Measurements from ENCODE around the gene SLC51A.
A peak's percentile ranks its signal among the peaks of the same experiment; 100 is the strongest.
"Not testable (repeated sequence)": the region's sequence is repeated elsewhere in the genome, so short reads cannot be mapped to it uniquely, and the experiment has no call there.

The SLC51A gene

GRCh38 chr3:196238612-196239560 lies 22.6 kb downstream of the SLC51A start:
- Mint-ChIP-seq H3K27me3 (no peaks in the 10 kb centered on the region), H3K4me3 (no peak overlapping the region), H3K4me1 (peaks cover 17% of the 10 kb centered on the region), H3K27ac (peak overlapping the region in 1 of 2 donors; percentile 30), H3K9me3 (no peaks in the 10 kb centered on the region)
- ATAC-seq (no peak), DNase-seq (no peak)

GRCh38 chr3:196240424-196240823 lies 24.1 kb downstream of the SLC51A start:
- ATAC-seq (no peak), DNase-seq (no peak)
- no peaks in the 10 kb centered on the region for H3K9me3 Mint-ChIP-seq
- H3K4me3 Mint-ChIP-seq = no peak overlapping the region
- H3K4me1 Mint-ChIP-seq = peaks cover 17% of the 10 kb centered on the region
- H3K27ac Mint-ChIP-seq = no peak overlapping the region
- H3K27me3 Mint-ChIP-seq = no peaks in the 10 kb centered on the region

- ATAC-seq (no peak), DNase-seq (no peak)
- Mint-ChIP-seq H3K4me3 (no peak overlapping the region), H3K9me3 (no peaks in the 10 kb centered on the region), H3K27ac (no peak overlapping the region), H3K27me3 (no peaks in the 10 kb centered on the region), H3K4me1 (peaks cover 9% of the 10 kb centered on the region)
Observed at GRCh38 chr3:196241704-196242103, 25.4 kb downstream of the SLC51A start.

- H3K4me3 Mint-ChIP-seq, ATAC-seq, DNase-seq, H3K27me3 Mint-ChIP-seq, H3K4me1 Mint-ChIP-seq, H3K9me3 Mint-ChIP-seq: not testable (repeated sequence)
- peak overlapping the region in 1 of 2 donors; percentile 63 for H3K27ac Mint-ChIP-seq
Observed at GRCh38 chr3:196244166-196244565, 27.8 kb downstream of the SLC51A start.

- DNase-seq = no peak
Observed at GRCh38 chr3:196246612-196247308, 30.4 kb downstream of the SLC51A start.

GRCh38 chr3:196251918-196252317 lies 35.6 kb downstream of the SLC51A start:
- no peaks in the 10 kb centered on the region for H3K9me3 Mint-ChIP-seq
- ATAC-seq = no peak
- no peak overlapping the region for H3K27ac Mint-ChIP-seq
- no peaks in the 10 kb centered on the region for H3K27me3 Mint-ChIP-seq
- H3K4me1 Mint-ChIP-seq = no peaks in the 10 kb centered on the region
- no peak overlapping the region for H3K4me3 Mint-ChIP-seq
- no peak for DNase-seq

More at GRCh38 chr3:196246612-196247308, 30.4 kb downstream of the SLC51A start:
- Mint-ChIP-seq H3K27me3 (no peaks in the 10 kb centered on the region), H3K4me3 (no peak overlapping the region), H3K27ac (no peak overlapping the region), H3K4me1 (no peaks in the 10 kb centered on the region), H3K9me3 (no peaks in the 10 kb centered on the region)
- no peak for ATAC-seq

- no peaks in the 10 kb centered on the region for H3K27me3 Mint-ChIP-seq
- no peaks in the 10 kb centered on the region for H3K9me3 Mint-ChIP-seq
- peak overlapping the region in 1 of 2 donors; percentile 1 for H3K27ac Mint-ChIP-seq
- no peak overlapping the region for H3K4me3 Mint-ChIP-seq
- DNase-seq = no peak
- H3K4me1 Mint-ChIP-seq = no peaks in the 10 kb centered on the region
- no peak for ATAC-seq
Observed at GRCh38 chr3:196254376-196255283, 38.3 kb downstream of the SLC51A start.

GRCh38 chr3:196255776-196256175 lies 39.4 kb downstream of the SLC51A start:
- no peak for ATAC-seq
- Mint-ChIP-seq H3K9me3 (no peaks in the 10 kb centered on the region), H3K4me3 (no peak overlapping the region), H3K27ac (no peak overlapping the region), H3K27me3 (no peaks in the 10 kb centered on the region), H3K4me1 (no peaks in the 10 kb centered on the region)
- no peak for DNase-seq

- Mint-ChIP-seq H3K4me3 (no peak overlapping the region), H3K27ac (no peak overlapping the region), H3K4me1 (peaks cover 7% of the 10 kb centered on the region), H3K27me3 (no peaks in the 10 kb centered on the region), H3K9me3 (no peaks in the 10 kb centered on the region)
- no peak for DNase-seq
- no peak for ATAC-seq
Observed at GRCh38 chr3:196260784-196261183, 44.5 kb downstream of the SLC51A start.

GRCh38 chr3:196263819-196264218 lies 47.5 kb downstream of the SLC51A start:
- DNase-seq = no peak
- peaks cover 7% of the 10 kb centered on the region for H3K4me1 Mint-ChIP-seq

GRCh38 chr3:196268284-196269163 lies 52.2 kb downstream of the SLC51A start:
- H3K9me3 Mint-ChIP-seq = no peaks in the 10 kb centered on the region
- H3K4me1 Mint-ChIP-seq = peaks cover 41% of the 10 kb centered on the region
- no peak for ATAC-seq

More at GRCh38 chr3:196263819-196264218, 47.5 kb downstream of the SLC51A start:
- Mint-ChIP-seq H3K27me3 (no peaks in the 10 kb centered on the region), H3K27ac (peak overlapping the region; percentile 35 to 59), H3K9me3 (no peaks in the 10 kb centered on the region), H3K4me3 (no peak overlapping the region)
- no peak for ATAC-seq

GRCh38 chr3:196270499-196270898 lies 54.2 kb downstream of the SLC51A start:
- no peak for ATAC-seq
- Mint-ChIP-seq H3K4me1 (peaks cover 54% of the 10 kb centered on the region), H3K9me3 (no peaks in the 10 kb centered on the region), H3K27ac (no peak overlapping the region), H3K27me3 (no peaks in the 10 kb centered on the region), H3K4me3 (no peak overlapping the region)
- DNase-seq = no peak

More at GRCh38 chr3:196268284-196269163, 52.2 kb downstream of the SLC51A start:
- Mint-ChIP-seq H3K27ac (peak overlapping the region in 1 of 2 donors; percentile 42), H3K4me3 (no peak overlapping the region), H3K27me3 (no peaks in the 10 kb centered on the region)
- DNase-seq = no peak

- H3K4me1 Mint-ChIP-seq = peaks cover 67% of the 10 kb centered on the region
- ATAC-seq = no peak
- H3K27ac Mint-ChIP-seq = peak overlapping the region in 1 of 2 donors; percentile 57
- no peaks in the 10 kb centered on the region for H3K9me3 Mint-ChIP-seq
- no peak for DNase-seq
- H3K27me3 Mint-ChIP-seq = no peaks in the 10 kb centered on the region
- H3K4me3 Mint-ChIP-seq = peak overlapping the region in 1 of 2 donors; percentile 64
Observed at GRCh38 chr3:196272826-196273225, 56.5 kb downstream of the SLC51A start.

GRCh38 chr3:196273655-196274054 lies 57.3 kb downstream of the SLC51A start:
- Mint-ChIP-seq H3K9me3 (no peaks in the 10 kb centered on the region), H3K27ac (peak overlapping the region; percentile 82 to 94), H3K4me3 (peak overlapping the region; percentile 57 to 64), H3K4me1 (peaks cover 75% of the 10 kb centered on the region), H3K27me3 (no peaks in the 10 kb centered on the region)
- no peak for DNase-seq
- no peak for ATAC-seq

Measured in stimulated activated naive CD8-positive, alpha-beta T cell treated with anti-CD3 and anti-CD28 coated beads, Interleukin-15, amount 100 ng/mL, for 72 hours (primary cell).